Uterus (tissue), 2 donors: Measurements from ENCODE around the gene OR52K2.

Experiments used
- POLR2A ChIP-seq, 2 donors: fragments of 450-650 bp; IDR thresholded peaks; one replicate each; pipeline ENCODE4 v1.6.1; 2016; ENCODE audit warnings: antibody characterized with exemption in 2 of 2, mild to moderate bottlenecking in 1 of 2, moderate library complexity in 1 of 2
- TF ChIP-seq, protein P1 (sequence below), 4 experiments: fragments of 200-600 bp in 2 of 4; fragments of 450-650 bp in 2 of 4; sonication (generic) in 2 of 4; IDR thresholded peaks; one replicate each; pipeline ENCODE4 v1.5.1; 2016 to 2019; ENCODE audit warnings: antibody characterized with exemption in 4 of 4, mild to moderate bottlenecking in 2 of 4, moderate library complexity in 1 of 4

DNA sequence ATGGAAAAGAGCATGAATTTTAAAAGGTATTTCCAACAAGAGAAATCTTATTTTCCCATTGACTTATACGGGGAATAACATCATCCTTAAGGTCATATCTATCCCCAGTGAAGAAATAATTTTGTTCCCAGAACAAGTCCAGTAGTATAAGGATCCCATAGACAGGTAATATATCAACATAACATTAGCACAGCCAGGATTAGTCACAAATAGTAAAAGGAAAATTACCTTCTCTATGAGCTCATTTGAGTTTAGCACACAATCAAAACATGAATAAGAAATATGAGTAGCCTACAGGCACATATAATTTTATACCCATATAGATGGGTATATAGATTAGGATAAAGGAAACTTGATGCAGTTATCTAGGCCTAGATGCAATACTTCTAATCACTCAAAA, 30.5 kb downstream of the OR52K2 start:
- TF ChIP-seq POLR2A (IDR thresholded peaks at IDR 0.05): no peak
- TF ChIP-seq, protein P1, sequence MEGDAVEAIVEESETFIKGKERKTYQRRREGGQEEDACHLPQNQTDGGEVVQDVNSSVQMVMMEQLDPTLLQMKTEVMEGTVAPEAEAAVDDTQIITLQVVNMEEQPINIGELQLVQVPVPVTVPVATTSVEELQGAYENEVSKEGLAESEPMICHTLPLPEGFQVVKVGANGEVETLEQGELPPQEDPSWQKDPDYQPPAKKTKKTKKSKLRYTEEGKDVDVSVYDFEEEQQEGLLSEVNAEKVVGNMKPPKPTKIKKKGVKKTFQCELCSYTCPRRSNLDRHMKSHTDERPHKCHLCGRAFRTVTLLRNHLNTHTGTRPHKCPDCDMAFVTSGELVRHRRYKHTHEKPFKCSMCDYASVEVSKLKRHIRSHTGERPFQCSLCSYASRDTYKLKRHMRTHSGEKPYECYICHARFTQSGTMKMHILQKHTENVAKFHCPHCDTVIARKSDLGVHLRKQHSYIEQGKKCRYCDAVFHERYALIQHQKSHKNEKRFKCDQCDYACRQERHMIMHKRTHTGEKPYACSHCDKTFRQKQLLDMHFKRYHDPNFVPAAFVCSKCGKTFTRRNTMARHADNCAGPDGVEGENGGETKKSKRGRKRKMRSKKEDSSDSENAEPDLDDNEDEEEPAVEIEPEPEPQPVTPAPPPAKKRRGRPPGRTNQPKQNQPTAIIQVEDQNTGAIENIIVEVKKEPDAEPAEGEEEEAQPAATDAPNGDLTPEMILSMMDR (IDR thresholded peaks at IDR 0.05): no peak
